HepG2 (cell line): ENCODE measurements around the gene NAALAD2. TPM values are rescaled to one million over a fixed set of nuclear protein-coding genes. Genes with fewer than 3 reads are reported as not detected.

Experiments used
- ARID2 ChIP-seq: sonication (generic); formaldehyde crosslinking; IDR thresholded peaks from 2 replicates; pipeline ENCODE4 v1.8.1; 2022; ENCODE audit warnings: mild to moderate bottlenecking, missing genetic modification reagents, borderline replicate concordance
- BHLHE40 ChIP-seq: IDR thresholded peaks from 2 replicates; pipeline ENCODE4 v1.6.1; 2011; ENCODE audit warnings: low read length, improper control_type of control experiment
- HNF4A ChIP-seq: sonication (generic); formaldehyde crosslinking; IDR thresholded peaks from 2 replicates; pipeline ENCODE4 v1.4.0; 2020; ENCODE audit warnings: missing genetic modification reagents
- JUND ChIP-seq: sonication (generic); formaldehyde crosslinking; IDR thresholded peaks from 2 replicates; pipeline ENCODE4 v1.8.0; 2022; ENCODE audit warnings: mild to moderate bottlenecking, missing genetic modification reagents
- MAFF ChIP-seq: IDR thresholded peaks from 2 replicates; pipeline ENCODE4 v1.6.1; 2011; ENCODE audit warnings: low read depth, low read length, improper control_type of control experiment
- MXD3 ChIP-seq: IDR thresholded peaks from 2 replicates; pipeline ENCODE4 v1.6.1; 2016; ENCODE audit warnings: mild to moderate bottlenecking, missing biosample characterization, missing genetic modification reagents
- NFYC ChIP-seq: IDR thresholded peaks from 2 replicates; pipeline ENCODE4 v1.6.1; 2016; ENCODE audit warnings: missing genetic modification reagents, missing compliant biosample characterization
- NRL ChIP-seq: sonication (generic); formaldehyde crosslinking; IDR thresholded peaks from 2 replicates; pipeline ENCODE4 v1.5.0; 2020; ENCODE audit warnings: missing genetic modification reagents, mild to moderate bottlenecking, moderate library complexity, borderline replicate concordance
- RERE ChIP-seq: IDR thresholded peaks from 2 replicates; pipeline ENCODE4 v1.6.1; 2016; ENCODE audit warnings: low read depth, missing genetic modification reagents, missing compliant biosample characterization
- SMAD1 ChIP-seq: sonication (generic); formaldehyde crosslinking; IDR thresholded peaks from 2 replicates; pipeline ENCODE4 v1.4.0; 2020; ENCODE audit warnings: missing genetic modification reagents, low read depth, mild to moderate bottlenecking, borderline replicate concordance
- SNAPC2 ChIP-seq: sonication (generic); formaldehyde crosslinking; IDR thresholded peaks from 2 replicates; pipeline ENCODE4 v1.8.1; 2022; ENCODE audit warnings: mild to moderate bottlenecking, missing genetic modification reagents
- ZBTB14 ChIP-seq: sonication (generic); formaldehyde crosslinking; IDR thresholded peaks from 2 replicates; pipeline ENCODE4 v1.4.0; 2020; ENCODE audit warnings: missing genetic modification reagents
- ZNF296 ChIP-seq: sonication (generic); formaldehyde crosslinking; conservative IDR thresholded peaks from 2 replicates; pipeline ENCODE4 v1.5.0; 2020; ENCODE audit warnings: mild to moderate bottlenecking, missing genetic modification reagents
- ZNF772 ChIP-seq: sonication (generic); formaldehyde crosslinking; IDR thresholded peaks from 2 replicates; pipeline ENCODE4 v1.5.0; 2020; ENCODE audit warnings: mild to moderate bottlenecking, missing genetic modification reagents
- ZNF883 ChIP-seq: sonication (generic); formaldehyde crosslinking; IDR thresholded peaks from 2 replicates; pipeline ENCODE4 v1.5.1; 2020; ENCODE audit warnings: mild to moderate bottlenecking, missing genetic modification reagents; ENCODE audit errors: not compliant biosample characterization
- polyA plus RNA-seq, 8 experiments: library from polyadenylated mRNA; depleted of rRNA in 3 of 8; stranded (reverse) in 7 of 8; unstranded in 1 of 8; fragments of >200 nt; fragmentation: Illumina TruSeq in 4 of 8; extraction: Trizol in 4 of 8; gene quantifications; 2 replicates each; pipeline versions ENCODE4 v1.2.1 to v1.2.3, GENCODE V29; 2011 to 2016; ENCODE audit warnings: low read depth in 4 of 8, missing spikeins in 1 of 8, mixed read lengths in 1 of 8; ENCODE audit not compliant: insufficient read depth in 1 of 8
- total RNA-seq, 5 experiments: library from RNA; depleted of rRNA; stranded (reverse); fragments of >200 nt; fragmentation: Illumina TruSeq; extraction: Trizol; gene quantifications; 2 replicates each; pipeline ENCODE4 v1.2.3, GENCODE V29; 2016; ENCODE audit warnings: low read depth in 1 of 5
- TF ChIP-seq, protein P1 (sequence below): sonication (generic); formaldehyde crosslinking; IDR thresholded peaks from 2 replicates; pipeline ENCODE4 v1.5.0; 2020; ENCODE audit warnings: missing genetic modification reagents
- TF ChIP-seq, protein P2 (sequence below): sonication (generic); formaldehyde crosslinking; IDR thresholded peaks from 2 replicates; pipeline ENCODE4 v1.4.0; 2020; ENCODE audit warnings: missing genetic modification reagents

The NAALAD2 gene
- total and polyA plus RNA-seq, 2 of the 13 experiments (the other 11 are each of a cell fraction or from before 2014, with no cell fraction given), result 8.0 to 8.9 TPM

- TF ChIP-seq MXD3 (CRISPR knock-in tag) (no peak), ZNF772 (CRISPR knock-in tag) (peak; percentile 82), JUND (CRISPR knock-in tag) (no peak), ZNF883 (CRISPR knock-in tag) (no peak), SMAD1 (CRISPR knock-in tag) (no peak), SNAPC2 (CRISPR knock-in tag) (peak; percentile 70; the same call in 1 of the 2 replicates), NRL (peak; percentile 79; the same call in 1 of the 2 replicates), NFYC (CRISPR knock-in tag) (no peak), MAFF (no peak), ZBTB14 (CRISPR knock-in tag) (no peak), ZNF296 (CRISPR knock-in tag) (no peak), RERE (CRISPR knock-in tag) (no peak), ARID2 (CRISPR knock-in tag) (peak; percentile 94), HNF4A (CRISPR knock-in tag) (no peak), BHLHE40 (no peak)
- TF ChIP-seq, protein P1, sequence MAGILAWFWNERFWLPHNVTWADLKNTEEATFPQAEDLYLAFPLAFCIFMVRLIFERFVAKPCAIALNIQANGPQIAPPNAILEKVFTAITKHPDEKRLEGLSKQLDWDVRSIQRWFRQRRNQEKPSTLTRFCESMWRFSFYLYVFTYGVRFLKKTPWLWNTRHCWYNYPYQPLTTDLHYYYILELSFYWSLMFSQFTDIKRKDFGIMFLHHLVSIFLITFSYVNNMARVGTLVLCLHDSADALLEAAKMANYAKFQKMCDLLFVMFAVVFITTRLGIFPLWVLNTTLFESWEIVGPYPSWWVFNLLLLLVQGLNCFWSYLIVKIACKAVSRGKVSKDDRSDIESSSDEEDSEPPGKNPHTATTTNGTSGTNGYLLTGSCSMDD, result no peak
- TF ChIP-seq, protein P2, sequence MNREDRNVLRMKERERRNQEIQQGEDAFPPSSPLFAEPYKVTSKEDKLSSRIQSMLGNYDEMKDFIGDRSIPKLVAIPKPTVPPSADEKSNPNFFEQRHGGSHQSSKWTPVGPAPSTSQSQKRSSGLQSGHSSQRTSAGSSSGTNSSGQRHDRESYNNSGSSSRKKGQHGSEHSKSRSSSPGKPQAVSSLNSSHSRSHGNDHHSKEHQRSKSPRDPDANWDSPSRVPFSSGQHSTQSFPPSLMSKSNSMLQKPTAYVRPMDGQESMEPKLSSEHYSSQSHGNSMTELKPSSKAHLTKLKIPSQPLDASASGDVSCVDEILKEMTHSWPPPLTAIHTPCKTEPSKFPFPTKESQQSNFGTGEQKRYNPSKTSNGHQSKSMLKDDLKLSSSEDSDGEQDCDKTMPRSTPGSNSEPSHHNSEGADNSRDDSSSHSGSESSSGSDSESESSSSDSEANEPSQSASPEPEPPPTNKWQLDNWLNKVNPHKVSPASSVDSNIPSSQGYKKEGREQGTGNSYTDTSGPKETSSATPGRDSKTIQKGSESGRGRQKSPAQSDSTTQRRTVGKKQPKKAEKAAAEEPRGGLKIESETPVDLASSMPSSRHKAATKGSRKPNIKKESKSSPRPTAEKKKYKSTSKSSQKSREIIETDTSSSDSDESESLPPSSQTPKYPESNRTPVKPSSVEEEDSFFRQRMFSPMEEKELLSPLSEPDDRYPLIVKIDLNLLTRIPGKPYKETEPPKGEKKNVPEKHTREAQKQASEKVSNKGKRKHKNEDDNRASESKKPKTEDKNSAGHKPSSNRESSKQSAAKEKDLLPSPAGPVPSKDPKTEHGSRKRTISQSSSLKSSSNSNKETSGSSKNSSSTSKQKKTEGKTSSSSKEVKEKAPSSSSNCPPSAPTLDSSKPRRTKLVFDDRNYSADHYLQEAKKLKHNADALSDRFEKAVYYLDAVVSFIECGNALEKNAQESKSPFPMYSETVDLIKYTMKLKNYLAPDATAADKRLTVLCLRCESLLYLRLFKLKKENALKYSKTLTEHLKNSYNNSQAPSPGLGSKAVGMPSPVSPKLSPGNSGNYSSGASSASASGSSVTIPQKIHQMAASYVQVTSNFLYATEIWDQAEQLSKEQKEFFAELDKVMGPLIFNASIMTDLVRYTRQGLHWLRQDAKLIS (CRISPR knock-in tag), result no peak
Measured at GRCh38 chr11:90222459-90223247, 88.2 kb downstream of the NAALAD2 start, which contains the start of gene CHORDC1 (continued).
